ENCODE results near the gene EFNA1. TPM values are rescaled to one million over a fixed set of nuclear protein-coding genes. Genes with fewer than 3 reads are reported as not detected.

EFNA1 gene, protein sequence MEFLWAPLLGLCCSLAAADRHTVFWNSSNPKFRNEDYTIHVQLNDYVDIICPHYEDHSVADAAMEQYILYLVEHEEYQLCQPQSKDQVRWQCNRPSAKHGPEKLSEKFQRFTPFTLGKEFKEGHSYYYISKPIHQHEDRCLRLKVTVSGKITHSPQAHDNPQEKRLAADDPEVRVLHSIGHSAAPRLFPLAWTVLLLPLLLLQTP
- 23.0 to 32.0 TPM (median 28.5 TPM) in 5 replicates for total RNA-seq (2022; extraction: Qiagen RNA extraction; ENCODE audit: low read depth)

DNA sequence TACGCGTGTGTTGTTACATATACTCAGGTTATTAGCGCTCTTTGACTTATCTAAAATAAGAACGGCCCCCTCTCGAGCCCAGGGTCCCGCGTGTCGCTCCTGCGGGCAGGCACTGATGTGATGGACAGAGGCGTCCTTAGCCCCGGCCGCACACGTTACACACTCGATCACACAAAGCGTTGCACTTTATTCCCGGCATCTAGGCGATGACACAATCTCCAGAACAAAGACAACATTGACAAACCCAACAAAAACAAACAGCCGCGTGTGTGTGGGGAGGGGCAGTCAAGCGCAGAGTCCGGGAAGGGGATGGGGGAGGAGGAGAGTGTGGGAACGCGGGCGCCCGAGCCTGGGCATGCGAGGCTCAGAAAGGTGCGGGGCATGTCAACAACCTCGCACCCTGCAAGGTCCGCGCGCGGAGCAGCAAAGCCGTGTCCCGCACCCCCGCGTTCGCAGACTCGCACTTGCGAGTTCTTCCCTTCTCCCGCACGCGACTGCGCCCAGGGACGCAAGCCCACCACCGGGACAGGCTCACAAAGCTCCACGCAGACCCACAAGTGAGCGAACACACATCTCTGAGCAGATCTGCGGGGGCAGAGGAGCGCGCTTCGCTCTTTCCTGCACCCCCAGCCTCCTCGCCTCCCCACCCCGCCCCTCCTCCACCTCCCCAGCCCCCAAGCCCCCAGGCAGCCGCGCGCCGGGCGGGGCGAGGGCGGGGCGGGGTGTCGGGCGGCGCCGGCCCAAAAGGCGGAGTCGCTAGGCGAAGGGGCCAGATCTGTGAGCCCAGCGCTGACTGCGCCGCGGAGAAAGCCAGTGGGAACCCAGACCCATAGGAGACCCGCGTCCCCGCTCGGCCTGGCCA is at the start of gene EFNA1:
Gene EFNA1 (plus strand): TSS at position 772 of the 862 bp plus-strand sequence. CDS start 102 bp downstream, outside the sequence.

DNA sequence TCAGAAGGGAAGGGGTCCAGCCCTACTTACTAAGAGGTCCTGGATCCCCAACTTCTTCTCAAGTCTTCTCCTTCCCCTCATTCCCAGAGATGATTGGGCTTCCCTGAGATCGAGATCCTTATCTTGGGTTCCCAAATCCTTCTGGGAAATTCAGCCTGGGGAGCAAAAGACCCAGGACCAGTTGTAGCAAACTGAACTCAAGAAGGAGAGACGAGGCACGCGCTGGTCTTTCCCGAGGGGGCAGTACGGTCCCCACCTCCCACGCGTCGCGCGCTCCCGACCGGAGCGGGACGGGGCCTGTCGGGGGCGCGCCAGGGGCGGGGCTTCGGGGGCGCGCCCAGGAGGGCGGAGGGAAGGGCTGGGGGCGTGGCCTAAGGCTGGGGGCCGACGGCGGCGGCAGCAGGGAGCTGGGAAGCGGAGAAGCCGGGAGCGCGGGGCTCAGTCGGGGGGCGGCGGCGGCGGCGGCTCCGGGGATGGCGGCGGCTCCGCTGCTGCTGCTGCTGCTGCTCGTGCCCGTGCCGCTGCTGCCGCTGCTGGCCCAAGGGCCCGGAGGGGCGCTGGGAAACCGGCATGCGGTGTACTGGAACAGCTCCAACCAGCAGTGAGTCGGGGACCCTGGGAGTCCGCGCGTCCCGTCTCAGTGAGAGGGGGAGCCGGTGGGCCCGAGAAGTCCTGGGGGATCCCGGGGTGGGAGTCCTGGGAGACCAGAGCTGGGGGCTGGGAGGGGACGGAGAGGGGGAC is 49.0 kb upstream of the EFNA1 start, which contains the start of gene EFNA3:
Gene EFNA3 (plus strand): TSS at position 369 of the 741 bp plus-strand sequence. CDS start 105 bp downstream, at position 474.

DNA sequence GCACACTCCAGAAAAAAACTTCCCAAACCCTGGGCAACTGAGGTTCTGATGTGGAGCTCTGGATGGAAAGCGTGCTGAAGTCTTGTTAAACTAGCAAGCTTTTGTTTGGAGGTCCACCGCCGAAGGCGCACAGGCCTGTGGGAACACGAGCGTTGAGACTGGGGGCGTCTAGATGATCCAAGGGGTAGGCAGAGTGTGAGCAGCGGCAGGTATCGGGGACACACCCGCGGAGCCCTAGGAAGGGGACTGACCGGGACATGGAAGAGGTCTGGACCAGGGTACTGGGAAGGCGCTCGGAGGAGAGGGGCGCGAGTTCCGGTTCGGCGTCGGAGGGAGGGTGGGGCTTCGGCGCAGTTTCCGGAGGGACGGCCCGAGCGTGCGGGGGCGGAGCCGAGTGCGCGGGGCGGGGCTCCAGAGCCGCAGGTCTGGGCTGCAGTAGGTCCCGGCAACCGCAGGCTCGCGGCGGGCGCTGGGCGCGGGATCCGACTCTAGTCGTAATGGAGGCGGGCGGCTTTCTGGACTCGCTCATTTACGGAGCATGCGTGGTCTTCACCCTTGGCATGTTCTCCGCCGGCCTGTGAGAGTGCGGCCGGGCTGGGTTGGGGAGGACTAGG is 7.8 kb downstream of the EFNA1 start, which contains the start of gene SLC50A1:
Gene SLC50A1 (plus strand): TSS at position 438 of the 614 bp plus-strand sequence. CDS start 60 bp downstream, at position 498.

DNA sequence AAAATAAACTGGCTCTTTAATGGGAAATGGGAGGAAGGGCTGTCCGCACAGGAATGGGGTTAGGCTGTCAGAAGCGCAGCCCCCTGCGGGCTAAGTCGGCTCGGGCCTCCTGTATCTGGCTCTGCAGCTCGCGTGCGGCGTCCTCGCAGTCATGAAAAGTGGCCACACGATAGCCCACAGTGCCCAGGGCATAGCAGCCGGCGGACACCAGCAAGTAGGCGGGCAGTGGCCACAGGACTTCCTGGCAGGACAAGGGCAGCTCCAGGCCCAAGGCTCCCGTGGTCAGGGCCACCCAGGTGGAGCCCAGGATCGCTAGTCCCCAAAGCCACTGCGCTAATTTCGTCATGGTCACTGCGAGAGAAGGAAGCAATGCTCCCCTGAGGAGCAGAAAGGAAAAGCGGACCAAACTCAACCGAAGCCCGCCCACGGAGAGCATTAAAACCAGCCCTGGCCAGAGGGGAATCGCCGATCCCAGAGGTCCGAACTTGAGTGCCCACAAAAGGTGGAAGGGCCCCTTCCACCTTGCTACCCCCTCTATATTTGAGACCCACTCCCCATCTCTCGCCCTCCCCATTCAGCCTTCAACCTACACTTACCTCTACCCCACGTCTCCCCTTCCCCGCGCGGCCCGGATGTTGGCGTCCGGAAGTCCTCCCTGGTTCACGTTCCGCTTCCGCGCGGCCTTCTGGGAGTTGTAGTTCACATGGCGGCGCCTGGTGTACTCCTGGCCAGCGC is 12.4 kb downstream of the EFNA1 start, which contains the start of gene DPM3:
Gene DPM3 (minus strand): TSS at position 637 of the 735 bp plus-strand sequence. CDS start 291 bp downstream, at position 346.

DNA sequence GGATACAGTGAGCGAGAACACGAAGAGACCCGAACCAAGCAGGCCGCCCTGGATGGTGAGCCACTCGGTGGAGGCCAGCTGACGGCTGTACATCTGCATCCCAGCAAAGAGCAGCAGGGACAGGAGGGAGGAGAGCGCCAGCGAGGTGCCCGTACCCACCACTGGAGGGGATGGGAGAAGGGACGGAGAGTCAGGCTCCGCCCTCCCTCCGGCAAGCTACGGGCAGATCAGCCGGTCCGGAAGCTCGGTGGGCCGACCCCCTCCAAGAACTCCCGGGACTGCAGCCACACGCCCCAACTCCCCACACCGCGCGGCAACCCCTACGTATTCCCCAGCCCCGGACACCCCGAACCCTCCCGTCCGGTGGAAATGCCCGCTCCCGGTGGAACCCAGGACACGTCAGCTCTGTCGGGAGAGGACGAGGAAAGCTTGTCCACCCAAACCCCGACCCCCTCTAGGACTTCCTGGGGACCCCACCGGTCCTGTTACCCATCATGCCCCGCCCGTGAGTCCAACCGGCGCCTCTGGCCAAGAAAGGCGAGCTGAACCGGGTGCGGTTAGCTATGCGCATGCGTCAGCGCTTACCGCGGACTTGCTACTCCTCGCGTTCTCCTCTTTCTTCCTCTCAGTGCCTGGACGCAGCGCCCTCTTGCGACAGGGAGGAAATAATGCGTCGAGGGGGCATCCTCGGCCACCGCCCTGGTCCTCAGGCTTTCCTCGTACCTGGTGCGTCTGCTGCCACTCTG is 45.2 kb downstream of the EFNA1 start, which contains the start of gene KRTCAP2:
Gene KRTCAP2 (minus strand): TSS at position 573 of the 746 bp plus-strand sequence. CDS start 80 bp downstream, at position 493.

DNA sequence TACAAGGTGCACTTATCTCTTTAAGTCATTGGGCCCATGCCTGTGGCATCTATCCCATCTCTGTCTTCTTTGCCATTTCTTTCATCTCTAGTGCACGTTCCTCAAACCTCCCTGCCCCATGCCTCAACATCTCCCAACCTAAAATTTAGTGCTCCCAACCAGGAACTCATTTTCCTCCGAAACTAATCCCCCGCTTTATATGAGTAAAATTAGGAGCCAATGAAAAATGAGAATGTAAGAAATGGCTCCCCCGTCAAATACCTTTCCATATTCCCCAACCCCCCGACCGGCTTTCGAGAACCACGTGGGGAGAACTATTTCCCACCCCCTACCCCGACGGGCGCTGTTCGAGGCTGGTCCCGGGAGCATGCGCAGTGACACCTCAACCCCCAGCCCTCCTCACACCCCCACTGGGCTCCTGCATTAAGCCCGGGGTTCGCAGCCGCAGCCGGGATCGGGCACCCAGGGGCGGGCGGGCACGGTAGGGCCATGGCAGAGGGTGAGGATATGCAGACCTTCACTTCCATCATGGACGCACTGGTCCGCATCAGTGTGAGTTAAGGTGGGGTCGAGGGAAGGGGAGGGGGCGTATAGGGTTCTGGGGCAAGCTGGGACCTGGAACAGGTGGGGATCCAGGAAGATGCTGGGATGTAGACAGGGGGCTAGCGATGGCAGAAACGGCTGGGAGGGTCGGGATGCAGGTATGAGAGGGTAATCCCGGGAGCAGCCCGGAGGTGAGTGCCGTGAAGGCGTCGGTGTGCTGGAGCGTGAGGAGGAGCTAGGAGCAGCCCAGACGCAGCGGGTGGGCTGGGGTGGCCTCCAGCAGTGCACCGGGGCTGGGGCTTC is 46.0 kb downstream of the EFNA1 start, which contains the start of gene TRIM46:
Gene TRIM46 (plus strand): TSS at position 372 of the 846 bp plus-strand sequence. CDS start 118 bp downstream, at position 490.

Other genes with a start within 250 kb of the EFNA1 start
- 38.8 to 45.1 TPM (median 42.1 TPM) in 5 replicates for gene PMVK, start 191.2 kb upstream of the EFNA1 start, total RNA-seq (2022; extraction: Qiagen RNA extraction; ENCODE audit: low read depth)
- 13.0 to 14.6 TPM (median 13.5 TPM) in 5 replicates for gene PBXIP1, start 171.8 kb upstream of the EFNA1 start, total RNA-seq (2022; extraction: Qiagen RNA extraction; ENCODE audit: low read depth)
- 19.4 to 22.3 TPM (median 21.6 TPM) in 5 replicates for gene PYGO2, start 166.1 kb upstream of the EFNA1 start, total RNA-seq (2022; extraction: Qiagen RNA extraction; ENCODE audit: low read depth)
- gene SHC1, start 157.1 kb upstream of the EFNA1 start, total RNA-seq (2022; extraction: Qiagen RNA extraction; ENCODE audit: low read depth), result 199 to 255 TPM (median 244 TPM) in 5 replicates
- gene CKS1B, start 153.2 kb upstream of the EFNA1 start, total RNA-seq (2022; extraction: Qiagen RNA extraction; ENCODE audit: low read depth), result 304 to 367 TPM (median 343 TPM) in 5 replicates
- 39.8 to 46.3 TPM (median 44.9 TPM) in 5 replicates for gene FLAD1, start 144.5 kb upstream of the EFNA1 start, total RNA-seq (2022; extraction: Qiagen RNA extraction; ENCODE audit: low read depth)
- 0.23 TPM in 1 of 5 replicates, not detected in the others for gene LENEP, start 134.3 kb upstream of the EFNA1 start, total RNA-seq (2022; extraction: Qiagen RNA extraction; ENCODE audit: low read depth)
- gene ZBTB7B, start 125.1 kb upstream of the EFNA1 start, total RNA-seq (2022; extraction: Qiagen RNA extraction; ENCODE audit: low read depth), result 34.1 to 46.4 TPM (median 45.7 TPM) in 5 replicates
- 0.17 to 0.80 TPM (median 0.29 TPM) in 5 replicates for gene DCST2, start 94.1 kb upstream of the EFNA1 start, total RNA-seq (2022; extraction: Qiagen RNA extraction; ENCODE audit: low read depth)
- gene DCST1, start 94.1 kb upstream of the EFNA1 start, total RNA-seq (2022; extraction: Qiagen RNA extraction; ENCODE audit: low read depth), result not detected in 5 replicates
- 72.3 to 103 TPM (median 97.2 TPM) in 5 replicates for gene ADAM15, start 76.6 kb upstream of the EFNA1 start, total RNA-seq (2022; extraction: Qiagen RNA extraction; ENCODE audit: low read depth)
- 12.2 to 13.0 TPM (median 12.4 TPM) in 5 replicates for gene EFNA4, start 64.1 kb upstream of the EFNA1 start, total RNA-seq (2022; extraction: Qiagen RNA extraction; ENCODE audit: low read depth)
- gene EFNA3, start 49.0 kb upstream of the EFNA1 start, total RNA-seq (2022; extraction: Qiagen RNA extraction; ENCODE audit: low read depth), result 6.9 to 11.0 TPM (median 10.3 TPM) in 5 replicates
- gene SLC50A1, start 8.0 kb downstream of the EFNA1 start, total RNA-seq (2022; extraction: Qiagen RNA extraction; ENCODE audit: low read depth), result 30.2 to 37.7 TPM (median 35.4 TPM) in 5 replicates
- gene DPM3, start 12.7 kb downstream of the EFNA1 start, total RNA-seq (2022; extraction: Qiagen RNA extraction; ENCODE audit: low read depth), result 69.8 to 112 TPM (median 98.4 TPM) in 5 replicates
- 222 to 262 TPM (median 235 TPM) in 5 replicates for gene KRTCAP2, start 45.4 kb downstream of the EFNA1 start, total RNA-seq (2022; extraction: Qiagen RNA extraction; ENCODE audit: low read depth)
- 1.8 to 2.9 TPM (median 2.6 TPM) in 5 replicates for gene TRIM46, start 46.0 kb downstream of the EFNA1 start, total RNA-seq (2022; extraction: Qiagen RNA extraction; ENCODE audit: low read depth)
- gene THBS3, start 80.0 kb downstream of the EFNA1 start, total RNA-seq (2022; extraction: Qiagen RNA extraction; ENCODE audit: low read depth), result 6.0 to 10.7 TPM (median 8.4 TPM) in 5 replicates
- 65.8 to 81.8 TPM (median 76.1 TPM) in 5 replicates for gene MTX1, start 80.8 kb downstream of the EFNA1 start, total RNA-seq (2022; extraction: Qiagen RNA extraction; ENCODE audit: low read depth)
- 26.5 to 34.2 TPM (median 33.7 TPM) in 5 replicates for gene ENTREP3, start 127.6 kb downstream of the EFNA1 start, total RNA-seq (2022; extraction: Qiagen RNA extraction; ENCODE audit: low read depth)
- 99.5 to 134 TPM (median 118 TPM) in 5 replicates for gene SCAMP3, start 134.5 kb downstream of the EFNA1 start, total RNA-seq (2022; extraction: Qiagen RNA extraction; ENCODE audit: low read depth)
- 21.2 to 25.1 TPM (median 23.8 TPM) in 5 replicates for gene CLK2, start 145.6 kb downstream of the EFNA1 start, total RNA-seq (2022; extraction: Qiagen RNA extraction; ENCODE audit: low read depth)
- gene HCN3, start 149.6 kb downstream of the EFNA1 start, total RNA-seq (2022; extraction: Qiagen RNA extraction; ENCODE audit: low read depth), result 3.2 to 6.4 TPM (median 5.2 TPM) in 5 replicates
- gene PKLR, start 173.6 kb downstream of the EFNA1 start, total RNA-seq (2022; extraction: Qiagen RNA extraction; ENCODE audit: low read depth), result not detected in 5 replicates
- 155 to 179 TPM (median 165 TPM) in 5 replicates for gene FDPS, start 181.0 kb downstream of the EFNA1 start, total RNA-seq (2022; extraction: Qiagen RNA extraction; ENCODE audit: low read depth)
- 40.2 to 54.7 TPM (median 53.4 TPM) in 5 replicates for gene RUSC1, start 193.0 kb downstream of the EFNA1 start, total RNA-seq (2022; extraction: Qiagen RNA extraction; ENCODE audit: low read depth)